HepG2 (cell line): Measurements from ENCODE around the gene KCNAB2. TPM values are rescaled to one million over a fixed set of nuclear protein-coding genes. Genes with fewer than 3 reads are reported as not detected.
A peak's percentile ranks its signal among the peaks of the same experiment; 100 is the strongest.

ENCODE experiments used
- ADNP ChIP-seq: sonication (generic); formaldehyde crosslinking; IDR thresholded peaks from 2 replicates; pipeline ENCODE4 v1.4.0; 2020; ENCODE audit warnings: missing genetic modification reagents
- AKAP8 ChIP-seq: sonication (generic); formaldehyde crosslinking; IDR thresholded peaks from 2 replicates; pipeline ENCODE4 v1.5.1; 2020; ENCODE audit warnings: mild to moderate bottlenecking, missing genetic modification reagents
- CBX1 ChIP-seq: IDR thresholded peaks from one replicate; pipeline ENCODE4 v1.6.1; 2016; ENCODE audit warnings: antibody characterized with exemption, low read depth
- ERF ChIP-seq: IDR thresholded peaks from 2 replicates; pipeline ENCODE4 v1.6.1; 2018; ENCODE audit warnings: missing biosample characterization, missing genetic modification reagents
- FOXK2 ChIP-seq: fragments of 450-650 bp; IDR thresholded peaks from 2 replicates; pipeline ENCODE4 v1.6.1; 2016
- HDAC1 ChIP-seq: sonication (generic); formaldehyde crosslinking; IDR thresholded peaks from 2 replicates; pipeline ENCODE4 v1.5.1; 2020; ENCODE audit warnings: mild to moderate bottlenecking, missing genetic modification reagents
- HHEX ChIP-seq: IDR thresholded peaks from 2 replicates; pipeline ENCODE4 v1.6.1; 2016; ENCODE audit warnings: control low read depth
- JDP2 ChIP-seq: sonication (generic); formaldehyde crosslinking; IDR thresholded peaks from 2 replicates; pipeline ENCODE4 v1.8.1; 2022; ENCODE audit warnings: missing genetic modification reagents, borderline replicate concordance
- KLF13 ChIP-seq: sonication (generic); formaldehyde crosslinking; IDR thresholded peaks from 2 replicates; pipeline ENCODE4 v1.4.0; 2020; ENCODE audit warnings: mild to moderate bottlenecking, missing genetic modification reagents
- KLF6 ChIP-seq: IDR thresholded peaks from 2 replicates; pipeline ENCODE4 v1.8.0; 2016; ENCODE audit warnings: missing biosample characterization, missing genetic modification reagents
- NFE2L2 ChIP-seq: fragments of 150-350 bp; IDR thresholded peaks from 2 replicates; pipeline ENCODE4 v1.6.1; 2014; ENCODE audit warnings: low read length
- NRL ChIP-seq: sonication (generic); formaldehyde crosslinking; IDR thresholded peaks from 2 replicates; pipeline ENCODE4 v1.5.0; 2020; ENCODE audit warnings: missing genetic modification reagents, mild to moderate bottlenecking, moderate library complexity, borderline replicate concordance
- RBFOX2 ChIP-seq: fragments of 200-400 bp; formaldehyde crosslinking; IDR thresholded peaks from 2 replicates; pipeline ENCODE4 v1.6.1; 2017; ENCODE audit warnings: low read depth, mild to moderate bottlenecking, low read length
- SP4 ChIP-seq: sonication (generic); formaldehyde crosslinking; IDR thresholded peaks from 2 replicates; pipeline ENCODE4 v1.8.1; 2023; ENCODE audit warnings: mild to moderate bottlenecking, missing genetic modification reagents
- THAP11 ChIP-seq: IDR thresholded peaks from 2 replicates; pipeline ENCODE4 v1.6.1; 2016; ENCODE audit warnings: missing biosample characterization, missing genetic modification reagents
- ZNF234 ChIP-seq: sonication (generic); formaldehyde crosslinking; conservative IDR thresholded peaks from 2 replicates; pipeline ENCODE4 v1.5.1; 2020; ENCODE audit warnings: mild to moderate bottlenecking, missing genetic modification reagents
- ZNF343 ChIP-seq: sonication (generic); formaldehyde crosslinking; IDR thresholded peaks from 2 replicates; pipeline ENCODE4 v1.4.0; 2020; ENCODE audit warnings: mild to moderate bottlenecking, missing genetic modification reagents
- ZNF616 ChIP-seq: sonication (generic); formaldehyde crosslinking; IDR thresholded peaks from 2 replicates; pipeline ENCODE4 v1.5.0; 2020; ENCODE audit warnings: low read depth, mild to moderate bottlenecking, missing genetic modification reagents
- ZNF678 ChIP-seq: sonication (generic); formaldehyde crosslinking; IDR thresholded peaks from 2 replicates; pipeline ENCODE4 v1.4.0; 2020; ENCODE audit warnings: mild to moderate bottlenecking, missing genetic modification reagents
- ZNF737 ChIP-seq: sonication (generic); formaldehyde crosslinking; IDR thresholded peaks from 2 replicates; pipeline ENCODE4 v1.5.0; 2020; ENCODE audit warnings: missing genetic modification reagents, mild to moderate bottlenecking, borderline replicate concordance
- ZNF841 ChIP-seq: sonication (generic); formaldehyde crosslinking; IDR thresholded peaks from 2 replicates; pipeline ENCODE4 v1.8.1; 2023; ENCODE audit warnings: missing genetic modification reagents, borderline replicate concordance
- ZSCAN22 ChIP-seq: sonication (generic); formaldehyde crosslinking; IDR thresholded peaks from 2 replicates; pipeline ENCODE4 v1.4.0; 2020; ENCODE audit warnings: mild to moderate bottlenecking, missing genetic modification reagents
- ZSCAN31 ChIP-seq: sonication (generic); formaldehyde crosslinking; IDR thresholded peaks from 2 replicates; pipeline ENCODE4 v1.5.0; 2020; ENCODE audit warnings: low read depth, mild to moderate bottlenecking, missing genetic modification reagents
- polyA plus RNA-seq, 8 experiments: library from polyadenylated mRNA; depleted of rRNA in 3 of 8; stranded (reverse) in 7 of 8; unstranded in 1 of 8; fragments of >200 nt; fragmentation: Illumina TruSeq in 4 of 8; extraction: Trizol in 4 of 8; gene quantifications; 2 replicates each; pipeline versions ENCODE4 v1.2.1 to v1.2.3, GENCODE V29; 2011 to 2016; ENCODE audit warnings: low read depth in 4 of 8, missing spikeins in 1 of 8, mixed read lengths in 1 of 8; ENCODE audit not compliant: insufficient read depth in 1 of 8
- total RNA-seq, 5 experiments: library from RNA; depleted of rRNA; stranded (reverse); fragments of >200 nt; fragmentation: Illumina TruSeq; extraction: Trizol; gene quantifications; 2 replicates each; pipeline ENCODE4 v1.2.3, GENCODE V29; 2016; ENCODE audit warnings: low read depth in 1 of 5
- TF ChIP-seq, protein P1 (sequence below): sonication (generic); formaldehyde crosslinking; IDR thresholded peaks from 2 replicates; pipeline ENCODE4 v1.4.0; 2020; ENCODE audit warnings: missing genetic modification reagents, borderline replicate concordance
- TF ChIP-seq, protein P2 (sequence below): sonication (generic); formaldehyde crosslinking; IDR thresholded peaks from 2 replicates; pipeline ENCODE4 v1.5.0; 2020; ENCODE audit warnings: missing genetic modification reagents, mild to moderate bottlenecking, borderline replicate concordance
- TF ChIP-seq, protein P3 (sequence below): sonication (generic); formaldehyde crosslinking; IDR thresholded peaks from 2 replicates; pipeline ENCODE4 v1.4.0; 2020; ENCODE audit warnings: mild to moderate bottlenecking, missing genetic modification reagents

Gene KCNAB2
- total and polyA plus RNA-seq, 2 of the 13 experiments (the other 11 are each of a cell fraction or from before 2014, with no cell fraction given), result 6.2 to 8.8 TPM

DNA sequence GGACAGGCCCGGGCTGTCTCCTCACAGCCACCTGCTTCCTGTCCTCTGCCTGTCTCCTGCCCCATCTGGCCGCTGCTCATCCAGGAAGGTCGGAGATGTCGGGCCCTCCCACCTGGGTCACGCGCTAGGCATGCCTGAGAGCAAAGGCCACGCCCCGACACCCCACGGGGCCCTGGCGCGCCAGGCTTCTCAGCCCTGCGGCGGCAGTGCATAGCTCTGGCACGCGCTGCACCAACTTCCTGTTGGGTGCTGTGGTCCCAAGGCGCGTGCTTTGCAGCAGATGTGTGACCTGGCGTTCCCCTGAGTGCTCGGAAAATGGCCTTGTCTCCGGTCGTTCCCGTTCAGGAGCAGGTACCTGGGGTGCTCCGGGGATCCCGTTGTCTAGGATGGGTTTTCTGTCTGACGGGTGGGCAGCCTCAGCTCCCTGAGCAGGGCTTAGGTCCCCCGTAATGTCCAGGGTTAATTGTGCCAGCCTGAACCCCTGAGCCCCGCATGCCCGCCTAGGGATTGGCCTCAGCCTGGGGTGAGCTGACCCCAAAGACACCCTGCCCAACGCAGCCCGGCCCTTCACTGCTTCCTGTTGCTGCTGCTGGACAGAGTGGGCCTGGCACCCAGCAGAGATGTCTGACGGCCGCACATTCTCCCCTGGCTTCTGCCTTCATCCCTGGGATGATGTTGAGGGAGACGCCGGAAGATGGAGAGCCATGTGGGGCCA, 19.4 kb upstream of the KCNAB2 start (continued):
- TF ChIP-seq NRL (peak; percentile 83; the same call in 1 of the 2 replicates), KLF13 (CRISPR knock-in tag) (no peak), KLF6 (0 out of 2 replicates have a peak, but pooled peaks have one; percentile 28), CBX1 (no peak), ERF (CRISPR knock-in tag) (peak; percentile 69), ZNF616 (no peak), ZSCAN22 (no peak), SP4 (CRISPR knock-in tag) (0 out of 2 replicates have a peak, but pooled peaks have one; percentile 49), NFE2L2 (no peak), ZNF234 (CRISPR knock-in tag) (no peak), AKAP8 (CRISPR knock-in tag) (no peak), RBFOX2 (peak; percentile 69), ZNF678 (CRISPR knock-in tag) (0 out of 2 replicates have a peak, but pooled peaks have one; percentile 31), ADNP (CRISPR knock-in tag) (no peak), ZNF343 (CRISPR knock-in tag) (0 out of 2 replicates have a peak, but pooled peaks have one; percentile 28), FOXK2 (no peak), JDP2 (CRISPR knock-in tag) (no peak), ZNF737 (CRISPR knock-in tag) (no peak), ZNF841 (CRISPR knock-in tag) (no peak), ZSCAN31 (CRISPR knock-in tag) (no peak), THAP11 (peak; percentile 66), HHEX (CRISPR knock-in tag) (no peak), HDAC1 (CRISPR knock-in tag) (peak; percentile 84)
- TF ChIP-seq, protein P1, sequence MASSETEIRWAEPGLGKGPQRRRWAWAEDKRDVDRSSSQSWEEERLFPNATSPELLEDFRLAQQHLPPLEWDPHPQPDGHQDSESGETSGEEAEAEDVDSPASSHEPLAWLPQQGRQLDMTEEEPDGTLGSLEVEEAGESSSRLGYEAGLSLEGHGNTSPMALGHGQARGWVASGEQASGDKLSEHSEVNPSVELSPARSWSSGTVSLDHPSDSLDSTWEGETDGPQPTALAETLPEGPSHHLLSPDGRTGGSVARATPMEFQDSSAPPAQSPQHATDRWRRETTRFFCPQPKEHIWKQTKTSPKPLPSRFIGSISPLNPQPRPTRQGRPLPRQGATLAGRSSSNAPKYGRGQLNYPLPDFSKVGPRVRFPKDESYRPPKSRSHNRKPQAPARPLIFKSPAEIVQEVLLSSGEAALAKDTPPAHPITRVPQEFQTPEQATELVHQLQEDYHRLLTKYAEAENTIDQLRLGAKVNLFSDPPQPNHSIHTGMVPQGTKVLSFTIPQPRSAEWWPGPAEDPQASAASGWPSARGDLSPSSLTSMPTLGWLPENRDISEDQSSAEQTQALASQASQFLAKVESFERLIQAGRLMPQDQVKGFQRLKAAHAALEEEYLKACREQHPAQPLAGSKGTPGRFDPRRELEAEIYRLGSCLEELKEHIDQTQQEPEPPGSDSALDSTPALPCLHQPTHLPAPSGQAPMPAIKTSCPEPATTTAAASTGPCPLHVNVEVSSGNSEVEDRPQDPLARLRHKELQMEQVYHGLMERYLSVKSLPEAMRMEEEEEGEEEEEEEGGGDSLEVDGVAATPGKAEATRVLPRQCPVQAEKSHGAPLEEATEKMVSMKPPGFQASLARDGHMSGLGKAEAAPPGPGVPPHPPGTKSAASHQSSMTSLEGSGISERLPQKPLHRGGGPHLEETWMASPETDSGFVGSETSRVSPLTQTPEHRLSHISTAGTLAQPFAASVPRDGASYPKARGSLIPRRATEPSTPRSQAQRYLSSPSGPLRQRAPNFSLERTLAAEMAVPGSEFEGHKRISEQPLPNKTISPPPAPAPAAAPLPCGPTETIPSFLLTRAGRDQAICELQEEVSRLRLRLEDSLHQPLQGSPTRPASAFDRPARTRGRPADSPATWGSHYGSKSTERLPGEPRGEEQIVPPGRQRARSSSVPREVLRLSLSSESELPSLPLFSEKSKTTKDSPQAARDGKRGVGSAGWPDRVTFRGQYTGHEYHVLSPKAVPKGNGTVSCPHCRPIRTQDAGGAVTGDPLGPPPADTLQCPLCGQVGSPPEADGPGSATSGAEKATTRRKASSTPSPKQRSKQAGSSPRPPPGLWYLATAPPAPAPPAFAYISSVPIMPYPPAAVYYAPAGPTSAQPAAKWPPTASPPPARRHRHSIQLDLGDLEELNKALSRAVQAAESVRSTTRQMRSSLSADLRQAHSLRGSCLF (CRISPR knock-in tag), result no peak
- TF ChIP-seq, protein P2, sequence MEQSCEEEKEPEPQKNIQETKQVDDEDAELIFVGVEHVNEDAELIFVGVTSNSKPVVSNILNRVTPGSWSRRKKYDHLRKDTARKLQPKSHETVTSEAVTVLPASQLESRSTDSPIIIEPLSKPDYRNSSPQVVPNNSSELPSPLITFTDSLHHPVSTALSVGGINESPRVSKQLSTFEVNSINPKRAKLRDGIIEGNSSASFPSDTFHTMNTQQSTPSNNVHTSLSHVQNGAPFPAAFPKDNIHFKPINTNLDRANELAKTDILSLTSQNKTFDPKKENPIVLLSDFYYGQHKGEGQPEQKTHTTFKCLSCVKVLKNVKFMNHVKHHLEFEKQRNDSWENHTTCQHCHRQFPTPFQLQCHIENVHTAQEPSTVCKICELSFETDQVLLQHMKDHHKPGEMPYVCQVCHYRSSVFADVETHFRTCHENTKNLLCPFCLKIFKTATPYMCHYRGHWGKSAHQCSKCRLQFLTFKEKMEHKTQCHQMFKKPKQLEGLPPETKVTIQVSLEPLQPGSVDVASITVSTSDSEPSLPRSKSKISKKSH (CRISPR knock-in tag), result no peak; the same call in 1 of the 2 replicates
- TF ChIP-seq, protein P3, sequence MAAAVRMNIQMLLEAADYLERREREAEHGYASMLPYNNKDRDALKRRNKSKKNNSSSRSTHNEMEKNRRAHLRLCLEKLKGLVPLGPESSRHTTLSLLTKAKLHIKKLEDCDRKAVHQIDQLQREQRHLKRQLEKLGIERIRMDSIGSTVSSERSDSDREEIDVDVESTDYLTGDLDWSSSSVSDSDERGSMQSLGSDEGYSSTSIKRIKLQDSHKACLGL (CRISPR knock-in tag), result peak; percentile 80
